Activated CD8-positive, alpha-beta memory T cell treated with anti-CD3 and anti-CD28 coated beads for 24 hours (primary cell): ENCODE measurements around the gene SKOR2.
"Not testable (repeated sequence)": the region's sequence is repeated elsewhere in the genome, so short reads cannot be mapped to it uniquely, and the experiment has no call there.

ENCODE experiments used
- DNase-seq: peaks from one replicate; pipeline ENCODE4 v3.0.0-alpha.2; 2020

SKOR2 gene

GRCh38 chr18:47184419-47185050, 66.9 kb downstream of the SKOR2 start:
- no peak for DNase-seq

- DNase-seq = not testable (repeated sequence)
These were observed 69.3 kb downstream of the SKOR2 start for GRCh38 chr18:47182156-47182555.

- no peak for DNase-seq
These were observed 70.7 kb downstream of the SKOR2 start for GRCh38 chr18:47180765-47181164.

- DNase-seq = no peak
These were observed 71.9 kb downstream of the SKOR2 start for GRCh38 chr18:47179520-47179919.

GRCh38 chr18:47175898-47176575, 75.4 kb downstream of the SKOR2 start, which contains the start of gene IER3IP1:
Gene IER3IP1, minus strand, starts transcription at chr18:47176364. Its CDS starts 87 bp downstream, at chr18:47176277.
- peak; percentile 96 for DNase-seq

GRCh38 chr18:47175283-47175897, 76.1 kb downstream of the SKOR2 start:
- no peak for DNase-seq

GRCh38 chr18:47174545-47175116, 76.8 kb downstream of the SKOR2 start:
- no peak for DNase-seq

- DNase-seq = no peak
These were observed 79.0 kb downstream of the SKOR2 start for GRCh38 chr18:47172476-47172875.

GRCh38 chr18:47168913-47169312, 82.5 kb downstream of the SKOR2 start:
- DNase-seq = no peak

GRCh38 chr18:47168509-47168908, 83.0 kb downstream of the SKOR2 start:
- no peak for DNase-seq

- DNase-seq = no peak
These were observed 85.2 kb downstream of the SKOR2 start for GRCh38 chr18:47166294-47166693.

GRCh38 chr18:47163241-47163640, 88.2 kb downstream of the SKOR2 start:
- no peak for DNase-seq

GRCh38 chr18:47160256-47160655, 91.2 kb downstream of the SKOR2 start:
- DNase-seq = no peak

- not testable (repeated sequence) for DNase-seq
These were observed 93.1 kb downstream of the SKOR2 start for GRCh38 chr18:47158404-47158803.
